ENCODE results near the gene NPLOC4.

NPLOC4 gene

GRCh38 chr17:81573794-81574642 is 62.9 kb downstream of the NPLOC4 start:
- no peak for TF ChIP-seq CTCF (IDR thresholded peaks at IDR 0.05; ENCODE audit: low read depth, low read length)
- DNase-seq (ENCODE audit: extremely low read depth, low read depth), result no peak

GRCh38 chr17:81572563-81573168 is 64.2 kb downstream of the NPLOC4 start:
- DNase-seq (ENCODE audit: extremely low read depth, low read depth), result no peak
- TF ChIP-seq CTCF (IDR thresholded peaks at IDR 0.05; ENCODE audit: low read depth, low read length), result no peak

- no peak for TF ChIP-seq CTCF (IDR thresholded peaks at IDR 0.05; ENCODE audit: low read depth, low read length)
- no peak for DNase-seq (ENCODE audit: extremely low read depth, low read depth)
These were observed 65.9 kb downstream of the NPLOC4 start for GRCh38 chr17:81570964-81571363.

DNA sequence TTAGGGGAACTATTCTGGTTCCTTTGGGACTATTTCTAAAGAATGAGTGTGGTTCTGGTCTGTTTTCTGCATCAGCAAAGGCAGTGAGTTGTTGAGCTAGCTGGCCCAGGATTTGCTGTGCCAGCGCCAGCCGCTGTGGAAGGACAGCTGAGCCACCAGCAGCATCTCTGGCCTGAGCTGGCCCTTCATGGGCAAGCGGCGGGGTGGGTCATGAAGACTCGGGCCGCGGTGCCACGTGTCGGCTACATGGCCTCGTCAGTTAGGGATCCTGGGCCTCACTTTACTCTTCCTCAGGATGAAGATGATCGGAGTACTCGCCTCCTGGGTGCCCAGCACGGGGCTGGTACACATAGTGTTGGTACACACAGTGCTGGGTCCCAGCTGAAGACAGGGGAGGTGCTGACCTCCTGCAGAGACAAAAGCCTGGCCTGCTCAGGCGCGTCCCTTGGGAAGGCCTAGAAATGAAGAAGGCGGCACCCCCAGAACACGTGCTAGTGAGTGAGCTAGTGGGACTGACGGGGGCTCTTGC is 66.9 kb downstream of the NPLOC4 start:
- TF ChIP-seq CTCF (IDR thresholded peaks at IDR 0.05; ENCODE audit: low read depth, low read length), result no peak
- DNase-seq (ENCODE audit: extremely low read depth, low read depth), result no peak

DNA sequence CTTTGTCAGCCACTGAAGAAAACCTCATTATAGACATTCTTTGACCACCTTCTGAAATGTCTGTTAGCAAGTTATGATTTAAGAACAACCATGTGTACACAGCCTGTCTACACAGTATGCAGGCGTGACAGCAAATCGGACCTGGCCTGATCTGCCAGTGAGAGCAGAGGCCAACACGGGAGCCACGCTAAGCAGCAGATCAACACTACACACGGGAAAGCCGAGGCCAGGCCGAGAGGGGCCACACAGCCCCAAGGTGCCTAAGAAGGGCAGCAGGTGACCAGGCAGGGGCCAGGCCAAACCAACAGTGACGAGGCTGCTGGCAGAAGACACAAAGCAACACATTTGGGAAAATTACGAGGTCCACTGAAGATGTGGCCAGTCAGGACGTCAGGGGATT is 68.5 kb downstream of the NPLOC4 start:
- no peak for DNase-seq (ENCODE audit: extremely low read depth, low read depth)
- no peak for TF ChIP-seq CTCF (IDR thresholded peaks at IDR 0.05; ENCODE audit: low read depth, low read length)

- TF ChIP-seq CTCF (IDR thresholded peaks at IDR 0.05; ENCODE audit: low read depth, low read length), result no peak
- DNase-seq (ENCODE audit: extremely low read depth, low read depth), result no peak
These were observed 69.7 kb downstream of the NPLOC4 start for GRCh38 chr17:81567191-81567590.

- no peak for TF ChIP-seq CTCF (IDR thresholded peaks at IDR 0.05; ENCODE audit: low read depth, low read length)
- no peak for DNase-seq (ENCODE audit: extremely low read depth, low read depth)
These were observed 70.3 kb downstream of the NPLOC4 start for GRCh38 chr17:81566461-81567126.

Measured in AG09319 (cell line).